IMR-90 (cell line): Measurements from ENCODE around the gene TNFRSF13B. TPM values are rescaled to one million over a fixed set of nuclear protein-coding genes. Genes with fewer than 3 reads are reported as not detected.
A peak's percentile ranks its signal among the peaks of the same experiment; 100 is the strongest.

ENCODE experiments used
- ATAC-seq: fragments of 200-7000 bp; cut with Tn5 transposase; 2 replicates; pipeline ENCODE4 v1.9.1; 2020; ENCODE audit warnings: low read depth, mild to moderate bottlenecking, moderate library complexity
- BruUV-seq: library from RNA; stranded (reverse); fragments of 400-500 nt; replicated peaks from 2 replicates; lab custom pipeline; 2021; lab: Mats Ljungman, UMichigan
- CTCF ChIA-PET: fragments of 300-600 bp; formaldehyde crosslinking; extraction: SDS; loops from one replicate; lab custom pipeline; 2021; ENCODE audit warnings: antibody characterized with exemption; lab: Yijun Ruan, JAX
- POLR2A ChIA-PET: fragments of 300-600 bp; sonication (Branson Sonifier 250); formaldehyde crosslinking; loops from one replicate; lab custom pipeline; 2022; ENCODE audit warnings: antibody characterized with exemption; ENCODE audit not compliant: unreplicated experiment; lab: Charles Lee
- DNase-seq: peaks from one replicate; pipeline ENCODE4 v3.0.0; 2013
- H2AFZ ChIP-seq: replicated peaks from 2 replicates; pipeline ENCODE3; 2013; ENCODE audit warnings: low read length, mild to moderate bottlenecking; ENCODE audit not compliant: poor library complexity
- H2AK5ac ChIP-seq: 2 replicates; pipeline ENCODE4 v1.6.1; 2013; ENCODE audit warnings: low read depth, low read length, inconsistent platforms
- H2AK9ac ChIP-seq: replicated peaks from 2 replicates; pipeline ENCODE3; 2013; ENCODE audit warnings: mild to moderate bottlenecking, low read depth, low read length, moderate library complexity; ENCODE audit not compliant: poor library complexity
- H2BK120ac ChIP-seq: 2 replicates; pipeline ENCODE4 v1.6.1; 2013; ENCODE audit warnings: low read depth, low read length, inconsistent platforms
- H2BK15ac ChIP-seq: 3 replicates; pipeline ENCODE4 v1.6.1; 2013; ENCODE audit warnings: low read depth, low read length, inconsistent platforms
- H2BK20ac ChIP-seq: 2 replicates; pipeline ENCODE4 v1.6.1; 2013; ENCODE audit warnings: low read depth, mild to moderate bottlenecking, inconsistent platforms, low read length, moderate library complexity
- H2BK5ac ChIP-seq: 2 replicates; pipeline ENCODE4 v1.6.1; 2013; ENCODE audit warnings: mild to moderate bottlenecking, low read depth, low read length, inconsistent platforms; ENCODE audit not compliant: poor library complexity, severe bottlenecking
- H3K14ac ChIP-seq: replicated peaks from 2 replicates; pipeline ENCODE4 v1.6.1; 2013; ENCODE audit warnings: low read depth, low read length, inconsistent platforms
- H3K18ac ChIP-seq: 2 replicates; pipeline ENCODE4 v1.6.1; 2013; ENCODE audit warnings: low read depth, low read length, control low read depth
- H3K23ac ChIP-seq: 2 replicates; pipeline ENCODE4 v1.6.1; 2013; ENCODE audit warnings: low read depth, low read length, inconsistent platforms
- H3K27ac ChIP-seq: 2 replicates; pipeline ENCODE4 v1.5.1; 2013; ENCODE audit warnings: mild to moderate bottlenecking, control low read depth, low read length; ENCODE audit not compliant: insufficient read depth
- H3K27me3 ChIP-seq: 2 replicates; pipeline ENCODE4 v1.6.1; 2013; ENCODE audit warnings: low read length; ENCODE audit not compliant: control insufficient read depth, insufficient read depth
- H3K36me3 ChIP-seq: 2 replicates; pipeline ENCODE4 v1.6.1; 2013; ENCODE audit warnings: low read length, mixed read lengths; ENCODE audit not compliant: control insufficient read depth, insufficient read depth
- H3K4ac ChIP-seq: 2 replicates; pipeline ENCODE4 v1.6.1; 2013; ENCODE audit warnings: low read depth, low read length, inconsistent platforms
- H3K4me1 ChIP-seq: 2 replicates; pipeline ENCODE4 v1.6.1; 2013; ENCODE audit warnings: low read length, mixed read lengths; ENCODE audit not compliant: control insufficient read depth, insufficient read depth
- H3K4me2 ChIP-seq: 2 replicates; pipeline ENCODE4 v1.6.1; 2013; ENCODE audit warnings: low read depth, mild to moderate bottlenecking, control low read depth, low read length, moderate library complexity
- H3K4me3 ChIP-seq: 2 replicates; pipeline ENCODE4 v1.5.1; 2013; ENCODE audit warnings: low read depth, mild to moderate bottlenecking, control low read depth, low read length, moderate library complexity; ENCODE audit not compliant: insufficient read depth
- H3K56ac ChIP-seq: 2 replicates; pipeline ENCODE4 v1.6.1; 2013; ENCODE audit warnings: low read length, inconsistent platforms; ENCODE audit not compliant: insufficient read depth; ENCODE audit errors: extremely low read depth
- H3K79me1 ChIP-seq, 2 experiments: 2 replicates each; pipeline ENCODE4 v1.6.1; 2013; ENCODE audit warnings: low read length in 2 of 2, inconsistent platforms in 1 of 2, low read depth in 1 of 2
- H3K9ac ChIP-seq: 2 replicates; pipeline ENCODE4 v1.6.1; 2013; ENCODE audit warnings: low read depth, low read length, control low read depth
- H3K9me1 ChIP-seq: 2 replicates; pipeline ENCODE4 v1.6.1; 2013; ENCODE audit warnings: low read length, inconsistent platforms; ENCODE audit not compliant: insufficient read depth
- H3K9me3 ChIP-seq: 2 replicates; pipeline ENCODE4 v1.6.1; 2013; ENCODE audit warnings: low read length; ENCODE audit not compliant: control insufficient read depth, insufficient read depth
- H4K20me1 ChIP-seq: 2 replicates; pipeline ENCODE4 v1.6.1; 2013; ENCODE audit warnings: low read length, inconsistent platforms; ENCODE audit not compliant: insufficient read depth
- H4K5ac ChIP-seq: 2 replicates; pipeline ENCODE4 v1.6.1; 2013; ENCODE audit warnings: mild to moderate bottlenecking, low read depth, low read length, control low read depth
- H4K8ac ChIP-seq, 2 experiments: 2 replicates each; pipeline ENCODE4 v1.6.1; 2013; ENCODE audit warnings: low read depth in 2 of 2, low read length in 2 of 2, control low read depth in 1 of 2, inconsistent platforms in 1 of 2
- H4K91ac ChIP-seq: 2 replicates; pipeline ENCODE4 v1.6.1; 2013; ENCODE audit warnings: low read depth, low read length, inconsistent platforms; ENCODE audit not compliant: insufficient read depth
- CEBPB ChIP-seq: IDR thresholded peaks from 2 replicates; pipeline ENCODE4 v1.6.1; 2012; ENCODE audit warnings: low read depth, low read length, improper control_type of control experiment
- FOS ChIP-seq: fragments of 150-350 bp; IDR thresholded peaks from 2 replicates; pipeline ENCODE4 v1.6.1; 2016; ENCODE audit warnings: low read depth, low read length
- MAFK ChIP-seq: IDR thresholded peaks from 2 replicates; pipeline ENCODE4 v1.6.1; 2012; ENCODE audit warnings: low read depth, low read length, improper control_type of control experiment
- MAZ ChIP-seq: IDR thresholded peaks from 2 replicates; pipeline ENCODE4 v1.6.1; 2012; ENCODE audit warnings: low read depth, mild to moderate bottlenecking, low read length, improper control_type of control experiment, moderate library complexity, borderline replicate concordance
- NFE2L2 ChIP-seq: fragments of 150-350 bp; IDR thresholded peaks from 2 replicates; pipeline ENCODE4 v1.6.1; 2016; ENCODE audit warnings: low read depth, mild to moderate bottlenecking, low read length
- POLR2A ChIP-seq: IDR thresholded peaks from 2 replicates; pipeline ENCODE4 v1.6.1; 2012; ENCODE audit warnings: mild to moderate bottlenecking, low read depth, low read length
- RCOR1 ChIP-seq: IDR thresholded peaks from 2 replicates; pipeline ENCODE4 v1.6.1; 2012; ENCODE audit warnings: mild to moderate bottlenecking, low read length, improper control_type of control experiment; ENCODE audit not compliant: insufficient replicate concordance
- SMC3 ChIP-seq: fragments of 150-350 bp; IDR thresholded peaks from 2 replicates; pipeline ENCODE4 v1.6.1; 2016; ENCODE audit warnings: low read depth, mild to moderate bottlenecking, antibody characterized with exemption, low read length, moderate library complexity
- WGBS, 2 experiments: methylation state at CpG; one replicate each; pipeline versions ENCODE4 v1.1.5 to v1.1.7; 2013; ENCODE audit warnings: missing lambda C conversion rate in 2 of 2; ENCODE audit not compliant: insufficient read length in 1 of 2; ENCODE audit errors: extremely low coverage in 2 of 2; 5-methylcytosine and 5-hydroxymethylcytosine counted together
- dilution Hi-C: fragments of 300-500 bp; cut with HindIII; formaldehyde crosslinking; loops from one replicate; pipeline ENCODE4 v1.14.3; 2018; ENCODE audit warnings: low sequenced_read_pairs; ENCODE audit not compliant: unreplicated experiment
- in situ Hi-C: fragments of 300-500 bp; cut with MboI; formaldehyde crosslinking; loops from 3 replicates; pipeline ENCODE4 v1.14.3; 2019; ENCODE audit warnings: low sequenced_read_pairs, inconsistent platforms, mixed read lengths
- intact Hi-C: fragments of 100-400 bp; cut with micrococcal nuclease; formaldehyde crosslinking; loops from 2 replicates; pipeline ENCODE4 v1.10.0; 2022
- polyA plus RNA-seq, 3 experiments: library from polyadenylated mRNA; depleted of rRNA; stranded (reverse); fragments of >200 nt; gene quantifications; 2 replicates each; pipeline ENCODE4 v1.2.3, GENCODE V29; 2012; ENCODE audit warnings: low replicate concordance in 1 of 3
- total RNA-seq: library from RNA; depleted of rRNA; stranded (reverse); fragments of >200 nt; gene quantifications from 2 replicates; pipeline ENCODE4 v1.2.3, GENCODE V29; 2012
- TF ChIP-seq, protein P1 (sequence below): fragments of 150-350 bp; IDR thresholded peaks from 2 replicates; pipeline ENCODE4 v1.6.1; 2016; ENCODE audit warnings: low read depth, mild to moderate bottlenecking, low read length, moderate library complexity, borderline replicate concordance

Gene TNFRSF13B
- total and polyA plus RNA-seq, 2 of the 4 experiments (the other 2 are of a cell fraction), result not detected

DNA sequence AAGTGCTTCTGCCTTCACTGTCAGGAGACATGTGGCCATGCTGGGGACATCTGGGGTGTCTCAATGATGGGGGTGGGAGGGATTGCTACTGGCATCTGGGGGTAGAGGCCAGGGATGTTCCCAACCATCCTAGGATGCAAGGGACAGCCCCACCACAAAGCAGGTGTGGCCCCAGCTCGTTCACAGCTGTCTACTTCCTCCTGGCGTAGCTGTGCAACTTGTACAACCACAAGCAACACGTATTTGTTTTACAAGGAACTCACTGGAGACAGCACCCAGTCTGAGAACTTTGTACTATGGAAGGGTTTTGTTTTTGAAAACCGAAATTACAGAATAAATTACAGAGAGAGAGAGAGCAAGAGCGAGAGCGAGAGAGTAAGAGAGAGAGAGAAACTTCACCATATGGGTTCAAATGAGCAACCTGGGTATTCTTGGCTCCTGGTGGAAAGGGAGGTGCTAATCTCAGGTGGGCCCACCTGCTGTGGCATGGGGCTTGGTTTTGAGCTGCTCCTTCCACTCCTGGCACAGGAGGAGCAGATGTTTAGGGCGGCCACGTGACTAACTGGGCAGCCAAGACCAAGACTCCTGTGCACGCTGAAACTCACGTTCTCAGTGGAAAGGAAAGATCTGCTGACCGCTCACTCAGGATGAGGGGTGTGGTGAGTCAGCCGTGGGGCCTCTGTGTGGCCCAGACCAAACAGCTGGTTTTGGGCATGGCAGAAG is 17.5 kb upstream of the TNFRSF13B start:
- no peaks in the 10 kb centered on the region for H3K27me3 ChIP-seq
- H2AK5ac ChIP-seq, result no peak overlapping the region
- no peak overlapping the region for H2AK9ac ChIP-seq
- no peak overlapping the region for H3K27ac ChIP-seq
- H3K79me1 ChIP-seq, result no peaks in the 10 kb centered on the region
- TF ChIP-seq, protein P1, sequence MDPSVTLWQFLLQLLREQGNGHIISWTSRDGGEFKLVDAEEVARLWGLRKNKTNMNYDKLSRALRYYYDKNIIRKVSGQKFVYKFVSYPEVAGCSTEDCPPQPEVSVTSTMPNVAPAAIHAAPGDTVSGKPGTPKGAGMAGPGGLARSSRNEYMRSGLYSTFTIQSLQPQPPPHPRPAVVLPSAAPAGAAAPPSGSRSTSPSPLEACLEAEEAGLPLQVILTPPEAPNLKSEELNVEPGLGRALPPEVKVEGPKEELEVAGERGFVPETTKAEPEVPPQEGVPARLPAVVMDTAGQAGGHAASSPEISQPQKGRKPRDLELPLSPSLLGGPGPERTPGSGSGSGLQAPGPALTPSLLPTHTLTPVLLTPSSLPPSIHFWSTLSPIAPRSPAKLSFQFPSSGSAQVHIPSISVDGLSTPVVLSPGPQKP, result no peak
- TF ChIP-seq MAZ, result no peak
- no peak for TF ChIP-seq MAFK
- no peak for TF ChIP-seq NFE2L2
- no peak for TF ChIP-seq SMC3
- TF ChIP-seq FOS, result no peak
- TF ChIP-seq CEBPB, result no peak
- TF ChIP-seq POLR2A, result no peak
- TF ChIP-seq RCOR1, result no peak
- H3K4me3 ChIP-seq, result no peak overlapping the region
- no peak overlapping the region for H2BK20ac ChIP-seq
- POLR2A ChIA-PET, result no interaction called here
- no peak overlapping the region for H4K91ac ChIP-seq
- 0 out of 3 replicates have a peak overlapping the region, but pooled peaks have one; percentile 14 for H2BK15ac ChIP-seq
- no TSS peak for BruUV-seq
- no peak overlapping the region for H3K56ac ChIP-seq
- DNase-seq, result no peak
- H3K4ac ChIP-seq, result no peak overlapping the region
- no peak overlapping the region for H3K9ac ChIP-seq
- no peaks in the 10 kb centered on the region for H3K36me3 ChIP-seq
- dilution Hi-C loops (no loop called here), in situ Hi-C loops (no loop called here), intact Hi-C loops (loop anchor here (10.0 kb wide), 1 partner anchor 405 kb away; no protein-coding TSS in a partner anchor)
- no peak overlapping the region for H3K14ac ChIP-seq
- H3K23ac ChIP-seq, result no peak overlapping the region
- 72% methylated on average over 6 of the region's 12 CpGs; no CpG with 5 or more reads in 1 of the 2 experiments for WGBS, 2 experiments
- H2AFZ ChIP-seq, result no peak overlapping the region
- no peaks in the 10 kb centered on the region for H3K9me3 ChIP-seq
- H4K5ac ChIP-seq, result no peak overlapping the region
- no peak overlapping the region for H3K4me2 ChIP-seq
- H2BK120ac ChIP-seq, result no peak overlapping the region
- CTCF ChIA-PET, result no interaction called here
- H2BK5ac ChIP-seq, result no peak overlapping the region
- no peak for ATAC-seq
- no peak overlapping the region for H3K18ac ChIP-seq
- peaks cover 3% of the 10 kb centered on the region; the same call in 1 of the 2 replicates for H4K20me1 ChIP-seq
- peaks cover 10% of the 10 kb centered on the region for H3K4me1 ChIP-seq
- H3K9me1 ChIP-seq, result peaks cover 19% of the 10 kb centered on the region
- no peak overlapping the region for H4K8ac ChIP-seq
